Lung (tissue), 12 donors: ENCODE results near the gene ZNF576. TPM values are rescaled to one million over a fixed set of nuclear protein-coding genes. Genes with fewer than 3 reads are reported as not detected.

Source experiments
- ATAC-seq: fragments of 200-7000 bp; cut with Tn5 transposase; one replicate; pipeline ENCODE4 v1.9.1; 2020; ENCODE audit warnings: moderate number of reproducible peaks; ENCODE audit not compliant: insufficient read depth, low FRiP score
- DNase-seq, 3 donors: peaks; one replicate each; pipeline ENCODE4 v3.0.0-alpha.2; 2013 to 2017
- H3K27ac ChIP-seq, 2 donors: one replicate each; pipeline ENCODE4 v1.5.1; 2013; ENCODE audit warnings: mild to moderate bottlenecking in 2 of 2, moderate library complexity in 2 of 2, control low read depth in 1 of 2, inconsistent platforms in 1 of 2, low read depth in 1 of 2, low read length in 1 of 2
- H3K27me3 ChIP-seq, 3 donors: one replicate each; pipeline ENCODE4 v1.5.1; 2013; ENCODE audit warnings: low read length in 2 of 3; ENCODE audit not compliant: control insufficient read depth in 3 of 3, insufficient read depth in 3 of 3
- H3K36me3 ChIP-seq, 4 donors: one replicate each; pipeline ENCODE4 v1.5.1; 2013; ENCODE audit warnings: low read length in 4 of 4, mild to moderate bottlenecking in 1 of 4, moderate library complexity in 1 of 4; ENCODE audit not compliant: control insufficient read depth in 4 of 4, insufficient read depth in 4 of 4
- H3K4me1 ChIP-seq, 5 donors: one replicate each; pipeline ENCODE4 v1.5.1; 2013; ENCODE audit warnings: low read length in 5 of 5, mild to moderate bottlenecking in 2 of 5, moderate library complexity in 1 of 5; ENCODE audit not compliant: control insufficient read depth in 5 of 5, insufficient read depth in 5 of 5
- H3K4me3 ChIP-seq: one replicate; pipeline ENCODE4 v1.5.1; 2013; ENCODE audit warnings: mild to moderate bottlenecking, control low read depth, moderate library complexity
- H3K9ac ChIP-seq, 2 donors: one replicate each; pipeline ENCODE4 v1.5.1; 2013; ENCODE audit warnings: low read length in 2 of 2, control low read depth in 1 of 2; ENCODE audit not compliant: insufficient read depth in 1 of 2
- H3K9me3 ChIP-seq, 4 donors: one replicate each; pipeline ENCODE4 v1.5.1; 2013; ENCODE audit warnings: low read length in 3 of 4, mild to moderate bottlenecking in 1 of 4, moderate library complexity in 1 of 4; ENCODE audit not compliant: control insufficient read depth in 4 of 4, insufficient read depth in 3 of 4
- WGBS, 2 donors: extraction: QIAGEN DNeasy Blood & Tissue Kit; methylation state at CpG; one replicate each; pipeline ENCODE4 v1.1.7; 2013; 5-methylcytosine and 5-hydroxymethylcytosine counted together
- polyA plus RNA-seq, 2 donors: library from polyadenylated mRNA; stranded (reverse); fragments of 200-250 nt; gene quantifications; one replicate each; pipeline ENCODE4 v1.2.1, GENCODE V29; 2013
- total RNA-seq, 2 donors: library from RNA; depleted of rRNA in 1 of 2; stranded (reverse); fragments of >200 nt in 1 of 2; gene quantifications; one replicate each; pipeline ENCODE4 v1.2.1, GENCODE V29; 2014 to 2021
- TF ChIP-seq, protein P1 (sequence below): IDR thresholded peaks from 2 replicates; pipeline ENCODE4 v1.5.1; 2012; ENCODE audit warnings: mild to moderate bottlenecking; ENCODE audit errors: control extremely low read depth, extremely low read depth
- donor health status: control.
- donor health status: control.
- donor health status: Bipolar disorder and iron deficiency.
- donor health status: healthy.
- donor health status: DM: yes; HTN: yes; CAD: no.

Gene ZNF576
- total and polyA plus RNA-seq, 4 donors: 5.8 to 17.2 (median 12.3) TPM

DNA sequence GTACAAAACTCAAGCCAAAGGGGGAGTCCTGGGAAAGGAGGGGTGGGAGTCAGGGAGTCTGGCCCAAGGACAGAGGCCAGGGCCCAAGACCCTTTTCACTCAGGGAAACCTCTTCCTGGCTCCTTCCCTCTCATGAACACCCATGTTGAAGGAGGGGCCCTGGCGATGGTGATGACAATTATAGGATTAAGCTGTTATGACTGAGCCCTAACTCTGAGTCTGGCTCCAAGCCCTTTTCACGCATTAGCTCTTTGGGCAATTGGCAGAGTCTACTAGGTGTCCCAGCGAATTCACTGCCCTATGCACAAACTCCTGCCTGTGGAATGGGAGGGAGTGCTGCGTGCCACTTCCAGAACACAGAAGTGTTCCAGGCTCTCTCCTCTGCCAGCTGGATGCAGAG lies 42.7 kb upstream of the ZNF576 start:
- Histone ChIP-seq H3K27ac (no peak overlapping the region), H3K27me3 (no peaks in the 10 kb centered on the region), H3K9me3 (peaks cover 0 to 1% (median 0%) of the 10 kb centered on the region in 4 donors), H3K36me3 (peaks cover 10 to 37% (median 34%) of the 10 kb centered on the region in 4 donors), H3K4me1 (no peaks in the 10 kb centered on the region), H3K9ac (no peak overlapping the region), H3K4me3 (no peak overlapping the region)
- ATAC-seq: no peak
- WGBS, 2 donors: 84 to 95% methylated on average over 4 of the region's 4 CpGs
- TF ChIP-seq, protein P1, sequence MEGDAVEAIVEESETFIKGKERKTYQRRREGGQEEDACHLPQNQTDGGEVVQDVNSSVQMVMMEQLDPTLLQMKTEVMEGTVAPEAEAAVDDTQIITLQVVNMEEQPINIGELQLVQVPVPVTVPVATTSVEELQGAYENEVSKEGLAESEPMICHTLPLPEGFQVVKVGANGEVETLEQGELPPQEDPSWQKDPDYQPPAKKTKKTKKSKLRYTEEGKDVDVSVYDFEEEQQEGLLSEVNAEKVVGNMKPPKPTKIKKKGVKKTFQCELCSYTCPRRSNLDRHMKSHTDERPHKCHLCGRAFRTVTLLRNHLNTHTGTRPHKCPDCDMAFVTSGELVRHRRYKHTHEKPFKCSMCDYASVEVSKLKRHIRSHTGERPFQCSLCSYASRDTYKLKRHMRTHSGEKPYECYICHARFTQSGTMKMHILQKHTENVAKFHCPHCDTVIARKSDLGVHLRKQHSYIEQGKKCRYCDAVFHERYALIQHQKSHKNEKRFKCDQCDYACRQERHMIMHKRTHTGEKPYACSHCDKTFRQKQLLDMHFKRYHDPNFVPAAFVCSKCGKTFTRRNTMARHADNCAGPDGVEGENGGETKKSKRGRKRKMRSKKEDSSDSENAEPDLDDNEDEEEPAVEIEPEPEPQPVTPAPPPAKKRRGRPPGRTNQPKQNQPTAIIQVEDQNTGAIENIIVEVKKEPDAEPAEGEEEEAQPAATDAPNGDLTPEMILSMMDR: no peak
- peak in 1 of 3 donors; percentile 16 for DNase-seq

DNA sequence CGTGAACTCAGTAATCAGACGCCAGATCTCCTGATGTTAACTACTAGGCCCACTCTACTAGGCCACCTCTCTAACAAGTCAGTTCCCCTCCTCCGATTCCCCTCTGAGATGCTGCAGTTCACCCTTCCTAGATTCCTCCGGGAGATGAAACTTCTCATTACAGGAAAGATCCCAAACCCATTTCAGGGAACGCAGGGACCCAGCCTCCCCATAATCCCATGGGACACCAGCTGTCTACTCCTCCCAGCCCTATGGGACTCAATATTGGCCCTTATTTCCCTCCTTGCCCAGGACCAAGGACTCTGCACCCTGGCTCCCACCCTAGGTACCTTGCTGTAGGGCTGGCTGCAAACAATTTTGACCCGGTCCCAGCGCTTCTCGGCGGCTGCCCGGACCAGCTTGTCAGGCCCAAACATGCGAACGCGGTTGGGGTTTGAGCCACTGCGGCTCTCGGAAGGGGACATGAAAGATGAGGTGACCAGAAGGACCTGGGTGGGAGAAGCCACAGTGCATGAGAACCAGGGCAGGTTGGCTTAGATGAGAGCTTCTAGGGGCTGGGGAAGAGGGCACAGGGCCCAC lies 42.0 kb upstream of the ZNF576 start:
- Histone ChIP-seq H3K36me3 (peaks cover 10 to 37% (median 33%) of the 10 kb centered on the region in 4 donors), H3K27me3 (no peaks in the 10 kb centered on the region), H3K27ac (no peak overlapping the region), H3K4me3 (no peak overlapping the region), H3K9me3 (peaks cover 0 to 1% (median 0%) of the 10 kb centered on the region in 4 donors), H3K4me1 (no peaks in the 10 kb centered on the region), H3K9ac (no peak overlapping the region)
- TF ChIP-seq, protein P1: no peak
- 97% methylated on average over 15 of the region's 15 CpGs for WGBS, 2 donors
- DNase-seq: no peak
- no peak for ATAC-seq

GRCh38 chr19:43555185-43555770 lies 41.1 kb upstream of the ZNF576 start:
- Histone ChIP-seq H3K4me3 (no peak overlapping the region), H3K9ac (no peak overlapping the region), H3K9me3 (peaks cover 0 to 1% (median 0%) of the 10 kb centered on the region in 4 donors), H3K4me1 (no peaks in the 10 kb centered on the region), H3K36me3 (peaks cover 10 to 35% (median 33%) of the 10 kb centered on the region in 4 donors), H3K27me3 (no peaks in the 10 kb centered on the region), H3K27ac (no peak overlapping the region)
- DNase-seq (peak; percentile 71 to 74 (median 74)), ATAC-seq (no peak)
- 36 to 38% methylated on average over 8 of the region's 8 CpGs for WGBS, 2 donors
- TF ChIP-seq, protein P1: peak; percentile 49
